ENCODE measurements around the gene PRSS1. TPM values are rescaled to one million over a fixed set of nuclear protein-coding genes. Genes with fewer than 3 reads are reported as not detected.

The PRSS1 gene
- polyA plus RNA-seq, 1 experiment, result not detected

DNA sequence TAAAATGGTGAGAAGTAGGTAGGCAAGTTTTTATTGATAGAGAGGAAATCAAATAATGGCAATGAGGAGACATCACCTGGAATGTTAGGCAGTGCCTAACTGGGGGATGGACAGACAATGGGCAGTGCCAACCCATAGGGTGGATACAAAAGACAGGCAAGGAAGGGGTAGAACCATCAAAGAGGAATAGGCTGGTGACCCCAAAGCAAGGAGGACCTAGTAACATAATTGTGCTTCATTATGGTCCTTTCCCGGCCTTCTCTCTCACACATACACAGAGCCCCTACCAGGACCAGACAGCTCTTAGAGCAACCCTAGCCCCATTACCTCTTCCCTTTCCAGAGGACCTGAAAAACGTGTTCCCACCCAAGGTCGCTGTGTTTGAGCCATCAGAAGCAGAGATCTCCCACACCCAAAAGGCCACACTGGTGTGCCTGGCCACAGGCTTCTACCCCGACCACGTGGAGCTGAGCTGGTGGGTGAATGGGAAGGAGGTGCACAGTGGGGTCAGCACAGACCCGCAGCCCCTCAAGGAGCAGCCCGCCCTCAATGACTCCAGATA, 51.5 kb downstream of the PRSS1 start:
- H3K27me3 ChIP-seq (ENCODE audit: control insufficient read depth, insufficient read depth, low read length), result peaks cover 39% of the 10 kb centered on the region
- H3K4me3 ChIP-seq (ENCODE audit: low read depth, low read length), result no peak overlapping the region
- POLR2A ChIA-PET, result no interaction called here
- CTCF ChIA-PET, result no interaction called here
- H3K9me3 ChIP-seq (ENCODE audit: control insufficient read depth, insufficient read depth, low read length), result no peaks in the 10 kb centered on the region; the same call in 1 of the 2 replicates
- no peak overlapping the region for H3K27ac ChIP-seq (ENCODE audit: low read depth, low read length)
- no peak for DNase-seq (ENCODE audit: low read depth, low spot score)
- TF ChIP-seq, protein P1, sequence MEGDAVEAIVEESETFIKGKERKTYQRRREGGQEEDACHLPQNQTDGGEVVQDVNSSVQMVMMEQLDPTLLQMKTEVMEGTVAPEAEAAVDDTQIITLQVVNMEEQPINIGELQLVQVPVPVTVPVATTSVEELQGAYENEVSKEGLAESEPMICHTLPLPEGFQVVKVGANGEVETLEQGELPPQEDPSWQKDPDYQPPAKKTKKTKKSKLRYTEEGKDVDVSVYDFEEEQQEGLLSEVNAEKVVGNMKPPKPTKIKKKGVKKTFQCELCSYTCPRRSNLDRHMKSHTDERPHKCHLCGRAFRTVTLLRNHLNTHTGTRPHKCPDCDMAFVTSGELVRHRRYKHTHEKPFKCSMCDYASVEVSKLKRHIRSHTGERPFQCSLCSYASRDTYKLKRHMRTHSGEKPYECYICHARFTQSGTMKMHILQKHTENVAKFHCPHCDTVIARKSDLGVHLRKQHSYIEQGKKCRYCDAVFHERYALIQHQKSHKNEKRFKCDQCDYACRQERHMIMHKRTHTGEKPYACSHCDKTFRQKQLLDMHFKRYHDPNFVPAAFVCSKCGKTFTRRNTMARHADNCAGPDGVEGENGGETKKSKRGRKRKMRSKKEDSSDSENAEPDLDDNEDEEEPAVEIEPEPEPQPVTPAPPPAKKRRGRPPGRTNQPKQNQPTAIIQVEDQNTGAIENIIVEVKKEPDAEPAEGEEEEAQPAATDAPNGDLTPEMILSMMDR (IDR thresholded peaks at IDR 0.05; ENCODE audit: low read depth, low read length), result no peak

DNA sequence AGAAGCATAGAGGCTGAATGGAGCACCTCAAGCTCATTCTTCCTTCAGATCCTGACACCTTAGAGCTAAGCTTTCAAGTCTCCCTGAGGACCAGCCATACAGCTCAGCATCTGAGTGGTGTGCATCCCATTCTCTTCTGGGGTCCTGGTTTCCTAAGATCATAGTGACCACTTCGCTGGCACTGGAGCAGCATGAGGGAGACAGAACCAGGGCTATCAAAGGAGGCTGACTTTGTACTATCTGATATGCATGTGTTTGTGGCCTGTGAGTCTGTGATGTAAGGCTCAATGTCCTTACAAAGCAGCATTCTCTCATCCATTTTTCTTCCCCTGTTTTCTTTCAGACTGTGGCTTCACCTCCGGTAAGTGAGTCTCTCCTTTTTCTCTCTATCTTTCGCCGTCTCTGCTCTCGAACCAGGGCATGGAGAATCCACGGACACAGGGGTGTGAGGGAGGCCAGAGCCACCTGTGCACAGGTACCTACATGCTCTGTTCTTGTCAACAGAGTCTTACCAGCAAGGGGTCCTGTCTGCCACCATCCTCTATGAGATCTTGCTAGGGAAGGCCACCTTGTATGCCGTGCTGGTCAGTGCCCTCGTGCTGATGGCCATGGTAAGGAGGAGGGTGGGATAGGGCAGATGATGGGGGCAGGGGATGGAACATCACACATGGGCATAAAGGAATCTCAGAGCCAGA, 52.5 kb downstream of the PRSS1 start:
- peaks cover 30% of the 10 kb centered on the region for H3K27me3 ChIP-seq (ENCODE audit: control insufficient read depth, insufficient read depth, low read length)
- no peak for DNase-seq (ENCODE audit: low read depth, low spot score)
- ChIA-PET CTCF (interaction anchor here (1.2 kb wide), 1 partner anchor 9 kb away, joined by 3 read pairs; no protein-coding TSS in a partner anchor), POLR2A (no interaction called here)
- no peaks in the 10 kb centered on the region; the same call in 1 of the 2 replicates for H3K9me3 ChIP-seq (ENCODE audit: control insufficient read depth, insufficient read depth, low read length)
- TF ChIP-seq, protein P1 (IDR thresholded peaks at IDR 0.05; ENCODE audit: low read depth, low read length), result no peak
- no peak overlapping the region for H3K27ac ChIP-seq (ENCODE audit: low read depth, low read length)
- no peak overlapping the region for H3K4me3 ChIP-seq (ENCODE audit: low read depth, low read length)

DNA sequence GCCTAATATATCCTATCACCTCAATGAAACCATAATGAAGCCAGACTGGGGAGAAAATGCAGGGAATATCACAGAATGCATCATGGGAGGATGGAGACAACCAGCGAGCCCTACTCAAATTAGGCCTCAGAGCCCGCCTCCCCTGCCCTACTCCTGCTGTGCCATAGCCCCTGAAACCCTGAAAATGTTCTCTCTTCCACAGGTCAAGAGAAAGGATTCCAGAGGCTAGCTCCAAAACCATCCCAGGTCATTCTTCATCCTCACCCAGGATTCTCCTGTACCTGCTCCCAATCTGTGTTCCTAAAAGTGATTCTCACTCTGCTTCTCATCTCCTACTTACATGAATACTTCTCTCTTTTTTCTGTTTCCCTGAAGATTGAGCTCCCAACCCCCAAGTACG, 53.0 kb downstream of the PRSS1 start:
- POLR2A ChIA-PET, result no interaction called here
- DNase-seq (ENCODE audit: low read depth, low spot score), result no peak
- CTCF ChIA-PET, result interaction anchor here (1.2 kb wide), 1 partner anchor 8 kb away, joined by 3 read pairs; no protein-coding TSS in a partner anchor
- TF ChIP-seq, protein P1 (IDR thresholded peaks at IDR 0.05; ENCODE audit: low read depth, low read length), result no peak
- Histone ChIP-seq H3K27ac (ENCODE audit: low read depth, low read length) (no peak overlapping the region), H3K27me3 (ENCODE audit: control insufficient read depth, insufficient read depth, low read length) (peaks cover 24% of the 10 kb centered on the region), H3K4me3 (ENCODE audit: low read depth, low read length) (no peak overlapping the region), H3K9me3 (ENCODE audit: control insufficient read depth, insufficient read depth, low read length) (no peaks in the 10 kb centered on the region)

Small RNA genes lying within 50 kb of the gene (small RNA-seq; reads per million reads assigned to genes)
- gene TRBD1 (ENCODE audit: insufficient read length, low read depth) (not detected), gene TRBJ1-1 (ENCODE audit: insufficient read length, low read depth) (not detected), gene TRBJ1-2 (ENCODE audit: insufficient read length, low read depth) (not detected), gene TRBJ1-3 (ENCODE audit: insufficient read length, low read depth) (not detected), gene TRBJ1-4 (ENCODE audit: insufficient read length, low read depth) (not detected), gene TRBJ1-5 (ENCODE audit: insufficient read length, low read depth) (not detected), gene TRBJ1-6 (ENCODE audit: insufficient read length, low read depth) (not detected), gene TRBJ2-1 (ENCODE audit: insufficient read length, low read depth) (not detected), gene TRBJ2-2 (ENCODE audit: insufficient read length, low read depth) (not detected), gene TRBJ2-2P (ENCODE audit: insufficient read length, low read depth) (not detected), gene TRBJ2-3 (ENCODE audit: insufficient read length, low read depth) (not detected), gene TRBJ2-4 (ENCODE audit: insufficient read length, low read depth) (not detected), gene TRBJ2-5 (ENCODE audit: insufficient read length, low read depth) (not detected), gene TRBJ2-6 (ENCODE audit: insufficient read length, low read depth) (not detected), gene TRBJ2-7 (ENCODE audit: insufficient read length, low read depth) (not detected)

Other genes with a start within 250 kb of the PRSS1 start
- not detected in 2 replicates for gene PRSS2, start 21.5 kb downstream of the PRSS1 start, polyA plus RNA-seq (2011; rRNA removed)
- 0.51 and 0.55 TPM in 2 replicates for gene EPHB6, start 105.6 kb downstream of the PRSS1 start, polyA plus RNA-seq (2011; rRNA removed)
- not detected in 2 replicates for gene TRPV6, start 136.3 kb downstream of the PRSS1 start, polyA plus RNA-seq (2011; rRNA removed)
- not detected in 2 replicates for gene TRPV5, start 184.3 kb downstream of the PRSS1 start, polyA plus RNA-seq (2011; rRNA removed)
- gene LLCFC1, start 190.0 kb downstream of the PRSS1 start, polyA plus RNA-seq (2011; rRNA removed), result not detected in 2 replicates
- gene KEL, start 212.9 kb downstream of the PRSS1 start, polyA plus RNA-seq (2011; rRNA removed), result 0.06 and 0.09 TPM in 2 replicates